ENCODE data around the gene LPO.

GRCh38 chr17:58314706-58315015, 76.3 kb downstream of the LPO start:
- no peak for TF ChIP-seq POLR2A (IDR thresholded peaks at IDR 0.05)
- TF ChIP-seq, protein P1, sequence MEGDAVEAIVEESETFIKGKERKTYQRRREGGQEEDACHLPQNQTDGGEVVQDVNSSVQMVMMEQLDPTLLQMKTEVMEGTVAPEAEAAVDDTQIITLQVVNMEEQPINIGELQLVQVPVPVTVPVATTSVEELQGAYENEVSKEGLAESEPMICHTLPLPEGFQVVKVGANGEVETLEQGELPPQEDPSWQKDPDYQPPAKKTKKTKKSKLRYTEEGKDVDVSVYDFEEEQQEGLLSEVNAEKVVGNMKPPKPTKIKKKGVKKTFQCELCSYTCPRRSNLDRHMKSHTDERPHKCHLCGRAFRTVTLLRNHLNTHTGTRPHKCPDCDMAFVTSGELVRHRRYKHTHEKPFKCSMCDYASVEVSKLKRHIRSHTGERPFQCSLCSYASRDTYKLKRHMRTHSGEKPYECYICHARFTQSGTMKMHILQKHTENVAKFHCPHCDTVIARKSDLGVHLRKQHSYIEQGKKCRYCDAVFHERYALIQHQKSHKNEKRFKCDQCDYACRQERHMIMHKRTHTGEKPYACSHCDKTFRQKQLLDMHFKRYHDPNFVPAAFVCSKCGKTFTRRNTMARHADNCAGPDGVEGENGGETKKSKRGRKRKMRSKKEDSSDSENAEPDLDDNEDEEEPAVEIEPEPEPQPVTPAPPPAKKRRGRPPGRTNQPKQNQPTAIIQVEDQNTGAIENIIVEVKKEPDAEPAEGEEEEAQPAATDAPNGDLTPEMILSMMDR (IDR thresholded peaks at IDR 0.05) = no peak

All from body of pancreas (tissue), 4 donors.